Measurements from ENCODE around the gene DCAKD. TPM values are rescaled to one million over a fixed set of nuclear protein-coding genes. Genes with fewer than 3 reads are reported as not detected.
A peak's percentile ranks its signal among the peaks of the same experiment; 100 is the strongest.

Gene DCAKD
- total RNA-seq, 4 donors from 2014 or later, result 47.7 to 53.2 (median 49.5) TPM

- Histone ChIP-seq H3K27me3 (no peaks in the 10 kb centered on the region), H3K4me1 (no peaks in the 10 kb centered on the region), H3K9me3 (no peaks in the 10 kb centered on the region), H3K36me3 (peaks cover 0 to 81% (median 15%) of the 10 kb centered on the region in 3 donors), H3K4me3 (no peak overlapping the region), H3K27ac (no peak overlapping the region)
- TF ChIP-seq EP300 (IDR thresholded peaks at IDR 0.05) (no peak), CTCF (IDR thresholded peaks at IDR 0.05) (no peak), POLR2A (IDR thresholded peaks at IDR 0.05) (no peak)
- no peak for DNase-seq (ENCODE audit: low spot score in 2 of 2)
- WGBS, 2 donors, result 45 to 74% methylated on average over 5 to 6 of the region's 6 CpGs
These were observed 20.7 kb downstream of the DCAKD start for GRCh38 chr17:45030733-45031132.

- H3K4me1 ChIP-seq, result no peaks in the 10 kb centered on the region
- no peaks in the 10 kb centered on the region for H3K27me3 ChIP-seq
- no peak overlapping the region for H3K27ac ChIP-seq
- no peaks in the 10 kb centered on the region for H3K9me3 ChIP-seq
- DNase-seq (ENCODE audit: low spot score in 2 of 2), result no peak
- H3K36me3 ChIP-seq, result peaks cover 0 to 85% (median 15%) of the 10 kb centered on the region in 3 donors
- 76 to 79% methylated on average over 17 of the region's 17 CpGs for WGBS, 2 donors
- no peak overlapping the region for H3K4me3 ChIP-seq
- TF ChIP-seq CTCF (IDR thresholded peaks at IDR 0.05) (no peak), EP300 (IDR thresholded peaks at IDR 0.05) (no peak), POLR2A (IDR thresholded peaks at IDR 0.05) (no peak)
These were observed 21.5 kb downstream of the DCAKD start for GRCh38 chr17:45029758-45030423.

GRCh38 chr17:45029096-45029495, 22.3 kb downstream of the DCAKD start:
- peaks cover 0 to 86% (median 12%) of the 10 kb centered on the region in 3 donors for H3K36me3 ChIP-seq
- 83 to 85% methylated on average over 7 of the region's 7 CpGs for WGBS, 2 donors
- no peak overlapping the region for H3K4me3 ChIP-seq

GRCh38 chr17:45022655-45023339, 28.6 kb downstream of the DCAKD start:
- no peaks in the 10 kb centered on the region for H3K27me3 ChIP-seq
- H3K36me3 ChIP-seq, result peaks cover 0 to 35% (median 0%) of the 10 kb centered on the region in 3 donors
- H3K27ac ChIP-seq, result peak overlapping the region in 3 of 4 donors; percentile 75 to 90 (median 90)
- H3K9me3 ChIP-seq, result no peaks in the 10 kb centered on the region
- DNase-seq (ENCODE audit: low spot score in 2 of 2), result no peak
- TF ChIP-seq CTCF (IDR thresholded peaks at IDR 0.05) (no peak), POLR2A (IDR thresholded peaks at IDR 0.05) (no peak), EP300 (IDR thresholded peaks at IDR 0.05) (no peak)
- 73 to 79% methylated on average over 12 to 13 of the region's 13 CpGs for WGBS, 2 donors
- H3K4me1 ChIP-seq, result peaks cover 0 to 48% (median 33%) of the 10 kb centered on the region in 4 donors
- no peak overlapping the region for H3K4me3 ChIP-seq

More at GRCh38 chr17:45029096-45029495, 22.3 kb downstream of the DCAKD start:
- no peak for DNase-seq (ENCODE audit: low spot score in 2 of 2)
- Histone ChIP-seq H3K4me1 (no peaks in the 10 kb centered on the region), H3K27me3 (no peaks in the 10 kb centered on the region), H3K27ac (no peak overlapping the region), H3K9me3 (no peaks in the 10 kb centered on the region)
- TF ChIP-seq POLR2A (IDR thresholded peaks at IDR 0.05) (no peak), EP300 (IDR thresholded peaks at IDR 0.05) (no peak), CTCF (IDR thresholded peaks at IDR 0.05) (no peak)

GRCh38 chr17:45022288-45022648, 29.2 kb downstream of the DCAKD start:
- H3K4me1 ChIP-seq, result peaks cover 0 to 49% (median 33%) of the 10 kb centered on the region in 4 donors
- no peak for TF ChIP-seq EP300 (IDR thresholded peaks at IDR 0.05)
- no peak for TF ChIP-seq CTCF (IDR thresholded peaks at IDR 0.05)
- no peak for TF ChIP-seq POLR2A (IDR thresholded peaks at IDR 0.05)
- H3K27me3 ChIP-seq, result no peaks in the 10 kb centered on the region
- H3K27ac ChIP-seq, result peak overlapping the region; percentile 75 to 90 (median 84)
- no peak for DNase-seq (ENCODE audit: low spot score in 2 of 2)
- 40 to 51% methylated on average over 8 of the region's 8 CpGs for WGBS, 2 donors
- H3K36me3 ChIP-seq, result peaks cover 0 to 30% (median 0%) of the 10 kb centered on the region in 3 donors
- H3K4me3 ChIP-seq, result peak overlapping the region in 2 of 4 donors; percentile 45 to 53
- H3K9me3 ChIP-seq, result no peaks in the 10 kb centered on the region
